Measurements from ENCODE around the gene PTPRN2.

PTPRN2 gene

GRCh38 chr7:157928808-157929425 lies 658.7 kb downstream of the PTPRN2 start:
- TF ChIP-seq, protein P1, sequence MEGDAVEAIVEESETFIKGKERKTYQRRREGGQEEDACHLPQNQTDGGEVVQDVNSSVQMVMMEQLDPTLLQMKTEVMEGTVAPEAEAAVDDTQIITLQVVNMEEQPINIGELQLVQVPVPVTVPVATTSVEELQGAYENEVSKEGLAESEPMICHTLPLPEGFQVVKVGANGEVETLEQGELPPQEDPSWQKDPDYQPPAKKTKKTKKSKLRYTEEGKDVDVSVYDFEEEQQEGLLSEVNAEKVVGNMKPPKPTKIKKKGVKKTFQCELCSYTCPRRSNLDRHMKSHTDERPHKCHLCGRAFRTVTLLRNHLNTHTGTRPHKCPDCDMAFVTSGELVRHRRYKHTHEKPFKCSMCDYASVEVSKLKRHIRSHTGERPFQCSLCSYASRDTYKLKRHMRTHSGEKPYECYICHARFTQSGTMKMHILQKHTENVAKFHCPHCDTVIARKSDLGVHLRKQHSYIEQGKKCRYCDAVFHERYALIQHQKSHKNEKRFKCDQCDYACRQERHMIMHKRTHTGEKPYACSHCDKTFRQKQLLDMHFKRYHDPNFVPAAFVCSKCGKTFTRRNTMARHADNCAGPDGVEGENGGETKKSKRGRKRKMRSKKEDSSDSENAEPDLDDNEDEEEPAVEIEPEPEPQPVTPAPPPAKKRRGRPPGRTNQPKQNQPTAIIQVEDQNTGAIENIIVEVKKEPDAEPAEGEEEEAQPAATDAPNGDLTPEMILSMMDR (IDR thresholded peaks at IDR 0.05; ENCODE audit: low read depth, low read length, missing control alignments): no peak
- H3K4me3 ChIP-seq (ENCODE audit: low read depth, low read length): no peak overlapping the region
- DNase-seq (ENCODE audit: low read depth): no peak

DNA sequence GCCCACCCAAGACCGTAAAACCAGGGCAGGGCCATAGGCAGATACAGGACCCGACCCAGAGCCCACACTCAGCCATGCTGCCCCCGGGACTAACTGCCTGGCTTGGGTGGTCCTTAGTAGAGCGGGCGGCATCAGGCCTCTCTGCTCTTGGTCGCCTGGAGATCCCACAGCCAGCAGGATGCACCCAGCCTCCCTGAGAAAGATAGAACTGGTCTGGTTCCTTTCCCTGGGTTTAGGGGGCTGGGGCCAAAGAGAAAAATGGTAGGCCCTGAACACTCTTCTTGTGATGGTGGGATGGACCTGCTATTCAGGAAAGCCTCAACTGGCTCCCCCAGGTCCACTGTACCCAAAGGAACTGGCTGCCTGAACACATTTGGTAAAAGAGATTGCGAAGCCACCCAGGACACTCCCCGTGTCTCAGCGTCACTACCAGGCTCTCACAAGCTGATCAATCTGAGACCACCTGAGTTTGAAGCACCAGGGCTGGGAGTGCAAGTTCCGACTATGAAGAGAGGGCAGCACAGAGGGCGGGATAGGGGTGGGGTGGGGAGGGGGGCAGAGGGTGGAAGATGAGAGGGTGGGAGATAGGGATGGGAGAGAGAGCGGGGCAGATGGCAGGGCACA lies 659.3 kb downstream of the PTPRN2 start:
- H3K4me3 ChIP-seq (ENCODE audit: low read depth, low read length): no peak overlapping the region
- TF ChIP-seq, protein P1 (IDR thresholded peaks at IDR 0.05; ENCODE audit: low read depth, low read length, missing control alignments): no peak
- no peak for DNase-seq (ENCODE audit: low read depth)

DNA sequence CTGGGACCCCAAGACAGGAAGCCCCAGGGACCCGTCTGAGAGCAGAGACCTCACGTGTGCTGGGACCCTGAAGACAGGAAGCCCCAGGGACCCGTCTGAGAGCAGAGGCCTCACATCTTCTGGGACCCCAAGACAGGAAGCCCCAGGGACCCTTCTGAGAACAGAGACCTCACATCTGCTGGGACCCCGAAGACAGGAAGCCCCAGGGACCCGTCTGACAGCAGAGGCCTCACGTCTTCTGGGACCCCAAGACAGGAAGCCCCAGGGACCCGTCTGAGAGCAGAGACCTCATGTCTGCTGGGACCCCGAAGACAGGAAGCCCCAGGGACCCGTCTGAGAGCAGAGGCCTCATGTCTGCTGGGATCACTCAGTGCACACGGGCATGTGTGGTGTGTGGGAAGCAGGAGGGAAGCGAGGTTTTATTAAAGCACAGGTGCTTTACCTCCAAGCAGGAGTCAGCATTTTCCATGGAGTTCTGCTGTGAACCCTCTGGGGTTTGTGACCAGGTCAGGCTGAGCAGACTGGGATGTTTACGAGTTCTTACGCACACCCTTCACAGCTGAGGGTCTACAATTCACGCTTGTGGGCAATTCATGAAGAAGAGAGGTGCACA lies 660.2 kb downstream of the PTPRN2 start:
- no peak for DNase-seq (ENCODE audit: low read depth)
- TF ChIP-seq, protein P1 (IDR thresholded peaks at IDR 0.05; ENCODE audit: low read depth, low read length, missing control alignments): no peak
- no peak overlapping the region for H3K4me3 ChIP-seq (ENCODE audit: low read depth, low read length)

DNA sequence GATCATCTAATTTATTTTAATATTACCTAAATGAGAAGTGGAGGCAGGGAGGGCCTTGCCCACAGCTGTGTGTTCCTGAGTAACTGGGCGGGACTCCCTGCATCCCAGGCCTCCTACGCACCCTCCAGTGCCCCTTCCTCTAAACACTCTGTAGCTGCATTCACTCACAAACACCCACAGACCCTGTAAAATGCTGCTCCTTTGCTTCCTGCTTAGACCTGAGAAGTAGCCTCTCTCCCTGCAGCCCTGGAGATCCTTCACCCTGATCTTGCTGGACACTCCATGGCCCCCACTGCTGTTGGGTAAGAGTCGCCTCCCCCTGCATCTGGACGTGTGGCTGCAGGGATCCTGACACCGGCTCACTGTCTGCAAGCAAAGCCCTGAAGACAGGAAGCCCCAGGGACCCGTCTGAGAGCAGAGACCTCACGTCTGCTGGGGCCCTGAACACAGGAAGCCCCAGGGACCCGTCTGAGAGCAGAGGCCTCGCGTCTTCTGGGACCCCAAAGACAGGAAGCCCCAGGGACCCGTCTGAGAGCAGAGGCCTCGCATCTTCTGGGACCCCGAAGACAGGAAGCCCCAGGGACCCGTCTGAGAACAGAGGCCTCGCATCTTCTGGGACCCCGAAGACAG lies 661.0 kb downstream of the PTPRN2 start:
- H3K4me3 ChIP-seq (ENCODE audit: low read depth, low read length): no peak overlapping the region
- no peak for DNase-seq (ENCODE audit: low read depth)
- TF ChIP-seq, protein P1 (IDR thresholded peaks at IDR 0.05; ENCODE audit: low read depth, low read length, missing control alignments): no peak

- TF ChIP-seq, protein P1 (IDR thresholded peaks at IDR 0.05; ENCODE audit: low read depth, low read length, missing control alignments): no peak
- no peak overlapping the region for H3K4me3 ChIP-seq (ENCODE audit: low read depth, low read length)
- no peak for DNase-seq (ENCODE audit: low read depth)
Observed at GRCh38 chr7:157926107-157926506, 661.5 kb downstream of the PTPRN2 start.

DNA sequence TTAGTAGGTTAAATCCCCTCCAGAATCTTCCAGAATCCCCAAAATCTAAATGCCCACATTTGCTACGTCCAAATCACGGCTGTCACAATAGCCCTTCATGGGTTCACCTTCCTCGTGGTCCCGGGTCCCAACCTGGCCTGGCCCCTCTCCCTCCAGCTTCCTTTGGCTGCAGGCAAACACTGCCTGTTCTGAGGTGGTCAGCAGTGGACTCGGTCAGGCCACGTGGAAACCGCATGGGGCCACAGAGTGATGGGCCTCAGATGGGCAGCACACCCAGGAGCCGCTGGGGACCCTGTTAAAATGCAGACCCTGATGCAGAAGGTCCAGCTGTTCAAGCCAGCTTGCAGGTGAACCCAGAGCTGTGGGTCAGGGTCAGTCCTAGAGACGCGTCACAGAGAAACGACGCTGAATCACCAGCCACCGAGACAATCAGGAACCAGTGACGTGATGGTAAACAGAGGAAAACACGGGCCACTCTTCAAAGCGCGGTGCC lies 662.2 kb downstream of the PTPRN2 start:
- DNase-seq (ENCODE audit: low read depth): no peak
- H3K4me3 ChIP-seq (ENCODE audit: low read depth, low read length): no peak overlapping the region
- TF ChIP-seq, protein P1 (IDR thresholded peaks at IDR 0.05; ENCODE audit: low read depth, low read length, missing control alignments): no peak
